GM23338 (cell line): ENCODE results near the gene RCCD1.

Experiments used
- EZH2phosphoT487 ChIP-seq: fragments of 200-600 bp; sonication (generic); IDR thresholded peaks from one replicate; pipeline ENCODE4 v1.8.1; 2018; ENCODE audit warnings: antibody characterized with exemption; ENCODE audit not compliant: unreplicated experiment
- POLR2AphosphoS5 ChIP-seq: IDR thresholded peaks from 2 replicates; pipeline ENCODE4 v1.6.1; 2016; ENCODE audit warnings: antibody characterized with exemption, low read depth
- STAT1 ChIP-seq: IDR thresholded peaks from one replicate; pipeline ENCODE4 v1.6.1; 2016; ENCODE audit warnings: antibody characterized with exemption; ENCODE audit not compliant: unreplicated experiment
- ZNF331 ChIP-seq: fragments of 250-450 bp; sonication (Bioruptor Pico); IDR thresholded peaks from 2 replicates; pipeline ENCODE4 v1.5.0; 2020; ENCODE audit warnings: low read depth, mild to moderate bottlenecking, moderate library complexity
- TF ChIP-seq, protein P1 (sequence below), 2 experiments: fragments of 200-600 bp in 1 of 2; sonication (generic) in 1 of 2; conservative IDR thresholded peaks; 2 replicates each; pipeline versions ENCODE4 v1.5.1 to v1.6.1; 2016 to 2017; ENCODE audit warnings: antibody characterized with exemption in 2 of 2, low read depth in 2 of 2, mild to moderate bottlenecking in 2 of 2, moderate library complexity in 1 of 2
- TF ChIP-seq, protein P2 (sequence below): IDR thresholded peaks from one replicate; pipeline ENCODE4 v1.6.1; 2018; ENCODE audit warnings: antibody characterized with exemption; ENCODE audit not compliant: unreplicated experiment

GRCh38 chr15:90990446-90990845, 35.8 kb downstream of the RCCD1 start:
- TF ChIP-seq, protein P1, sequence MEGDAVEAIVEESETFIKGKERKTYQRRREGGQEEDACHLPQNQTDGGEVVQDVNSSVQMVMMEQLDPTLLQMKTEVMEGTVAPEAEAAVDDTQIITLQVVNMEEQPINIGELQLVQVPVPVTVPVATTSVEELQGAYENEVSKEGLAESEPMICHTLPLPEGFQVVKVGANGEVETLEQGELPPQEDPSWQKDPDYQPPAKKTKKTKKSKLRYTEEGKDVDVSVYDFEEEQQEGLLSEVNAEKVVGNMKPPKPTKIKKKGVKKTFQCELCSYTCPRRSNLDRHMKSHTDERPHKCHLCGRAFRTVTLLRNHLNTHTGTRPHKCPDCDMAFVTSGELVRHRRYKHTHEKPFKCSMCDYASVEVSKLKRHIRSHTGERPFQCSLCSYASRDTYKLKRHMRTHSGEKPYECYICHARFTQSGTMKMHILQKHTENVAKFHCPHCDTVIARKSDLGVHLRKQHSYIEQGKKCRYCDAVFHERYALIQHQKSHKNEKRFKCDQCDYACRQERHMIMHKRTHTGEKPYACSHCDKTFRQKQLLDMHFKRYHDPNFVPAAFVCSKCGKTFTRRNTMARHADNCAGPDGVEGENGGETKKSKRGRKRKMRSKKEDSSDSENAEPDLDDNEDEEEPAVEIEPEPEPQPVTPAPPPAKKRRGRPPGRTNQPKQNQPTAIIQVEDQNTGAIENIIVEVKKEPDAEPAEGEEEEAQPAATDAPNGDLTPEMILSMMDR (conservative IDR thresholded peaks at IDR 0.05; ENCODE audit: low read depth in 2 of 2), result no peak
- TF ChIP-seq EZH2phosphoT487, result no peak
- TF ChIP-seq ZNF331 (CRISPR knock-in tag), result no peak
- no peak for TF ChIP-seq POLR2AphosphoS5
- TF ChIP-seq STAT1, result no peak
- TF ChIP-seq, protein P2, sequence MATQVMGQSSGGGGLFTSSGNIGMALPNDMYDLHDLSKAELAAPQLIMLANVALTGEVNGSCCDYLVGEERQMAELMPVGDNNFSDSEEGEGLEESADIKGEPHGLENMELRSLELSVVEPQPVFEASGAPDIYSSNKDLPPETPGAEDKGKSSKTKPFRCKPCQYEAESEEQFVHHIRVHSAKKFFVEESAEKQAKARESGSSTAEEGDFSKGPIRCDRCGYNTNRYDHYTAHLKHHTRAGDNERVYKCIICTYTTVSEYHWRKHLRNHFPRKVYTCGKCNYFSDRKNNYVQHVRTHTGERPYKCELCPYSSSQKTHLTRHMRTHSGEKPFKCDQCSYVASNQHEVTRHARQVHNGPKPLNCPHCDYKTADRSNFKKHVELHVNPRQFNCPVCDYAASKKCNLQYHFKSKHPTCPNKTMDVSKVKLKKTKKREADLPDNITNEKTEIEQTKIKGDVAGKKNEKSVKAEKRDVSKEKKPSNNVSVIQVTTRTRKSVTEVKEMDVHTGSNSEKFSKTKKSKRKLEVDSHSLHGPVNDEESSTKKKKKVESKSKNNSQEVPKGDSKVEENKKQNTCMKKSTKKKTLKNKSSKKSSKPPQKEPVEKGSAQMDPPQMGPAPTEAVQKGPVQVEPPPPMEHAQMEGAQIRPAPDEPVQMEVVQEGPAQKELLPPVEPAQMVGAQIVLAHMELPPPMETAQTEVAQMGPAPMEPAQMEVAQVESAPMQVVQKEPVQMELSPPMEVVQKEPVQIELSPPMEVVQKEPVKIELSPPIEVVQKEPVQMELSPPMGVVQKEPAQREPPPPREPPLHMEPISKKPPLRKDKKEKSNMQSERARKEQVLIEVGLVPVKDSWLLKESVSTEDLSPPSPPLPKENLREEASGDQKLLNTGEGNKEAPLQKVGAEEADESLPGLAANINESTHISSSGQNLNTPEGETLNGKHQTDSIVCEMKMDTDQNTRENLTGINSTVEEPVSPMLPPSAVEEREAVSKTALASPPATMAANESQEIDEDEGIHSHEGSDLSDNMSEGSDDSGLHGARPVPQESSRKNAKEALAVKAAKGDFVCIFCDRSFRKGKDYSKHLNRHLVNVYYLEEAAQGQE, result no peak
